Measurements from ENCODE around the gene MDC1. TPM values are rescaled to one million over a fixed set of nuclear protein-coding genes. Genes with fewer than 3 reads are reported as not detected.

Gene MDC1
- total and polyA plus RNA-seq, 2 of the 13 experiments (the other 11 are each of a cell fraction or from before 2014, with no cell fraction given): 8.4 to 14.0 TPM

GRCh38 chr6:30686009-30686907, 30.8 kb downstream of the MDC1 start, which contains the start of gene PPP1R18 (continued):
- TF ChIP-seq ATF5 (CRISPR knock-in tag; IDR thresholded peaks at IDR 0.05; ENCODE audit: low read depth): no peak
- TF ChIP-seq ATF6 (CRISPR knock-in tag; conservative IDR thresholded peaks at IDR 0.05): no peak
- no peak for TF ChIP-seq ZNF317 (CRISPR knock-in tag; IDR thresholded peaks at IDR 0.05)
- TF ChIP-seq NRL (CRISPR knock-in tag; IDR thresholded peaks at IDR 0.05; ENCODE audit: borderline replicate concordance): no peak
- TF ChIP-seq STAG1 (CRISPR knock-in tag; IDR thresholded peaks at IDR 0.05): no peak
- no peak for TF ChIP-seq ZC3H4 (CRISPR knock-in tag; IDR thresholded peaks at IDR 0.05; ENCODE audit: borderline replicate concordance)
- TF ChIP-seq ZBED4 (CRISPR knock-in tag; IDR thresholded peaks at IDR 0.05; ENCODE audit: borderline replicate concordance): no peak
- no peak for TF ChIP-seq ZNF138 (CRISPR knock-in tag; IDR thresholded peaks at IDR 0.05; ENCODE audit: low read depth)
- TF ChIP-seq KLF12 (CRISPR knock-in tag; IDR thresholded peaks at IDR 0.05; ENCODE audit: borderline replicate concordance): 0 out of 2 replicates have a peak, but pooled peaks have one; percentile 58
- no peak for TF ChIP-seq AHR (CRISPR knock-in tag; IDR thresholded peaks at IDR 0.05)
- no peak for TF ChIP-seq CEBPG (CRISPR knock-in tag; IDR thresholded peaks at IDR 0.05)
- TF ChIP-seq PCBP2 (optimal IDR thresholded peaks at IDR 0.05; ENCODE audit: low read depth, low read length, poor library complexity, severe bottlenecking): peak; percentile 70
- TF ChIP-seq ZNF746 (CRISPR knock-in tag; IDR thresholded peaks at IDR 0.05): no peak; the same call in 1 of the 2 replicates
- TF ChIP-seq ZNF501 (CRISPR knock-in tag; IDR thresholded peaks at IDR 0.05): no peak
- TF ChIP-seq KAT8 (CRISPR knock-in tag; IDR thresholded peaks at IDR 0.05): 0 out of 2 replicates have a peak, but pooled peaks have one; percentile 38
- TF ChIP-seq ZNF792 (CRISPR knock-in tag; IDR thresholded peaks at IDR 0.05): no peak
- TF ChIP-seq GFI1 (CRISPR knock-in tag; IDR thresholded peaks at IDR 0.05; ENCODE audit: borderline replicate concordance): no peak; the same call in 1 of the 2 replicates
- no peak for TF ChIP-seq MNT (IDR thresholded peaks at IDR 0.05)
- TF ChIP-seq ZNF382 (CRISPR knock-in tag; IDR thresholded peaks at IDR 0.05; ENCODE audit: borderline replicate concordance): no peak
- no peak for TF ChIP-seq SCMH1 (CRISPR knock-in tag; IDR thresholded peaks at IDR 0.05; ENCODE audit: borderline replicate concordance)
- no peak for TF ChIP-seq DNMT1 (CRISPR knock-in tag; IDR thresholded peaks at IDR 0.05)
- TF ChIP-seq ZNF468 (CRISPR knock-in tag; IDR thresholded peaks at IDR 0.05): no peak

Data from HepG2 (cell line).